Measurements from ENCODE around the gene SPARC. TPM values are rescaled to one million over a fixed set of nuclear protein-coding genes. Genes with fewer than 3 reads are reported as not detected.
"Not testable (repeated sequence)": the region's sequence is repeated elsewhere in the genome, so short reads cannot be mapped to it uniquely, and the experiment has no call there.

Gene SPARC
- total RNA-seq: 1,000 to 10,000 TPM in 1 of 2 donors, 100 to 1,000 TPM in 1; 913 to 2,416 TPM
- long read RNA-seq, donor 1, transcript SPARC-202 (4 exons, 1,598 nt): minor isoform, 16 of 558 reads
- long read RNA-seq, donor 1, transcript SPARC-201 (10 exons, 3,701 nt): major isoform, 351 of 558 reads
- long read RNA-seq, donor 1, partial matches to known transcripts: 144 of 558 reads
- long read RNA-seq, donor 1, other reads (novel, unspliced or antisense): 47 of 558 reads
- long read RNA-seq, donor 2, transcript SPARC-201 (10 exons, 3,701 nt): major isoform, 641 of 966 reads
- long read RNA-seq, donor 2, transcript SPARC-202 (4 exons, 1,598 nt): minor isoform, 26 of 966 reads
- long read RNA-seq, donor 2, partial matches to known transcripts: 162 of 966 reads
- long read RNA-seq, donor 2, other reads (novel, unspliced or antisense): 137 of 966 reads

GRCh38 chr5:151686674-151687407 is at the start of gene SPARC:
TSS of gene SPARC (minus strand) at chr5:151686915. CDS start at chr5:151676188, 10,727 bp downstream.
- peak; percentile 97 for DNase-seq (ENCODE audit: low spot score)
- intact Hi-C loops (cut with DNase I): no loop called here

- intact Hi-C loops (cut with DNase I): no loop called here
- no peak for DNase-seq (ENCODE audit: low spot score)
These were observed 48.9 kb upstream of the SPARC start for GRCh38 chr5:151735646-151736045.

- no peak for DNase-seq (ENCODE audit: low spot score)
- intact Hi-C loops (cut with DNase I): no loop called here
These were observed 47.3 kb upstream of the SPARC start for GRCh38 chr5:151734064-151734408.

GRCh38 chr5:151733358-151734063 is 46.8 kb upstream of the SPARC start:
- intact Hi-C loops (cut with DNase I): no loop called here
- DNase-seq (ENCODE audit: low spot score): no peak

GRCh38 chr5:151730381-151730780 is 43.7 kb upstream of the SPARC start:
- no peak for DNase-seq (ENCODE audit: low spot score)
- intact Hi-C loops (cut with DNase I): no loop called here

- DNase-seq (ENCODE audit: low spot score); intact Hi-C loops (cut with DNase I): not testable (repeated sequence)
These were observed 42.9 kb upstream of the SPARC start for GRCh38 chr5:151729597-151729996.

GRCh38 chr5:151724360-151724759 is 37.6 kb upstream of the SPARC start:
- intact Hi-C loops (cut with DNase I): no loop called here
- DNase-seq (ENCODE audit: low spot score): no peak

GRCh38 chr5:151722546-151722945 is 35.8 kb upstream of the SPARC start:
- intact Hi-C loops (cut with DNase I): no loop called here
- DNase-seq (ENCODE audit: low spot score): no peak

- intact Hi-C loops (cut with DNase I): no loop called here
- DNase-seq (ENCODE audit: low spot score): no peak
These were observed 35.2 kb upstream of the SPARC start for GRCh38 chr5:151721812-151722391.

GRCh38 chr5:151721087-151721646 is 34.5 kb upstream of the SPARC start:
- DNase-seq (ENCODE audit: low spot score): no peak
- intact Hi-C loops (cut with DNase I): no loop called here

GRCh38 chr5:151720215-151720614 is 33.5 kb upstream of the SPARC start:
- intact Hi-C loops (cut with DNase I): no loop called here

GRCh38 chr5:151719228-151720000 is 32.7 kb upstream of the SPARC start:
- no peak for DNase-seq (ENCODE audit: low spot score)
- intact Hi-C loops (cut with DNase I): no loop called here

More at GRCh38 chr5:151720215-151720614, 33.5 kb upstream of the SPARC start:
- no peak for DNase-seq (ENCODE audit: low spot score)

- intact Hi-C loops (cut with DNase I): no loop called here
- no peak for DNase-seq (ENCODE audit: low spot score)
These were observed 31.9 kb upstream of the SPARC start for GRCh38 chr5:151718646-151719045.

- no peak for DNase-seq (ENCODE audit: low spot score)
- intact Hi-C loops (cut with DNase I): no loop called here
These were observed 31.4 kb upstream of the SPARC start for GRCh38 chr5:151718153-151718552.

- intact Hi-C loops (cut with DNase I): no loop called here
- no peak for DNase-seq (ENCODE audit: low spot score)
These were observed 30.7 kb upstream of the SPARC start for GRCh38 chr5:151717416-151717815.

- no peak for DNase-seq (ENCODE audit: low spot score)
These were observed 22.5 kb upstream of the SPARC start for GRCh38 chr5:151709109-151709735.

GRCh38 chr5:151708126-151708525 is 21.4 kb upstream of the SPARC start:
- intact Hi-C loops (cut with DNase I): no loop called here
- no peak for DNase-seq (ENCODE audit: low spot score)

More at GRCh38 chr5:151709109-151709735, 22.5 kb upstream of the SPARC start:
- intact Hi-C loops (cut with DNase I): no loop called here

- no peak for DNase-seq (ENCODE audit: low spot score)
- intact Hi-C loops (cut with DNase I): no loop called here
These were observed 20.9 kb upstream of the SPARC start for GRCh38 chr5:151707567-151707966.

All from posterior vena cava (tissue), 2 donors.